ENCODE measurements around the gene KRTAP1-3.
"Not testable (repeated sequence)": the region's sequence is repeated elsewhere in the genome, so short reads cannot be mapped to it uniquely, and the experiment has no call there.

KRTAP1-3 gene

GRCh38 chr17:41034346-41034935 lies at the start of gene KRTAP1-3:
TSS of gene KRTAP1-3 (minus strand) at chr17:41034874. CDS start at chr17:41034821, 53 bp downstream.
- DNase-seq (ENCODE audit: low read depth) = not testable (repeated sequence)

- DNase-seq (ENCODE audit: low read depth) = not testable (repeated sequence)
Observed at GRCh38 chr17:41084100-41084856, 49.6 kb upstream of the KRTAP1-3 start, which contains the start of gene KRTAP4-7. TSS of gene KRTAP4-7 (plus strand) at chr17:41084150. CDS start at chr17:41084207, 57 bp downstream.

- not testable (repeated sequence) for DNase-seq (ENCODE audit: low read depth)
Observed at GRCh38 chr17:41083427-41083826, 48.8 kb upstream of the KRTAP1-3 start.

GRCh38 chr17:41082626-41083025 lies 48.0 kb upstream of the KRTAP1-3 start:
- no peak for DNase-seq (ENCODE audit: low read depth)

- DNase-seq (ENCODE audit: low read depth) = no peak
Observed at GRCh38 chr17:41076788-41077187, 42.1 kb upstream of the KRTAP1-3 start.

- no peak for DNase-seq (ENCODE audit: low read depth)
Observed at GRCh38 chr17:41073676-41074075, 39.0 kb upstream of the KRTAP1-3 start.

- no peak for DNase-seq (ENCODE audit: low read depth)
Observed at GRCh38 chr17:41071606-41072360, 37.1 kb upstream of the KRTAP1-3 start.

GRCh38 chr17:41069031-41069430 lies 34.4 kb upstream of the KRTAP1-3 start:
- no peak for DNase-seq (ENCODE audit: low read depth)

- no peak for DNase-seq (ENCODE audit: low read depth)
Observed at GRCh38 chr17:41067281-41067680, 32.6 kb upstream of the KRTAP1-3 start.

- no peak for DNase-seq (ENCODE audit: low read depth)
Observed at GRCh38 chr17:41065829-41066624, 31.4 kb upstream of the KRTAP1-3 start, which contains the start of gene KRTAP2-4. TSS of gene KRTAP2-4 (minus strand) at chr17:41065879. CDS start at chr17:41065845, 34 bp downstream.

GRCh38 chr17:41065016-41065689 lies 30.5 kb upstream of the KRTAP1-3 start:
- DNase-seq (ENCODE audit: low read depth) = not testable (repeated sequence)

- DNase-seq (ENCODE audit: low read depth) = no peak
Observed at GRCh38 chr17:41064301-41064700, 29.6 kb upstream of the KRTAP1-3 start.

GRCh38 chr17:41063449-41063848 lies 28.8 kb upstream of the KRTAP1-3 start:
- no peak for DNase-seq (ENCODE audit: low read depth)

GRCh38 chr17:41061964-41062363 lies 27.3 kb upstream of the KRTAP1-3 start:
- no peak for DNase-seq (ENCODE audit: low read depth)

GRCh38 chr17:41060052-41060604 lies 25.5 kb upstream of the KRTAP1-3 start, which contains the start of gene KRTAP2-3:
TSS of gene KRTAP2-3 (minus strand) at chr17:41060114. CDS start at chr17:41060050, 64 bp downstream.
- DNase-seq (ENCODE audit: low read depth) = peak; percentile 88

- DNase-seq (ENCODE audit: low read depth) = not testable (repeated sequence)
Observed at GRCh38 chr17:41059276-41060051, 24.8 kb upstream of the KRTAP1-3 start.

- DNase-seq (ENCODE audit: low read depth) = no peak
Observed at GRCh38 chr17:41058741-41059140, 24.1 kb upstream of the KRTAP1-3 start.

- DNase-seq (ENCODE audit: low read depth) = no peak
Observed at GRCh38 chr17:41057547-41057946, 22.9 kb upstream of the KRTAP1-3 start.

GRCh38 chr17:41055130-41055529 lies 20.5 kb upstream of the KRTAP1-3 start, which contains the start of gene KRTAP2-2:
TSS of gene KRTAP2-2 (minus strand) at chr17:41055230. CDS start at chr17:41055211, 19 bp downstream.
- DNase-seq (ENCODE audit: low read depth) = not testable (repeated sequence)

- DNase-seq (ENCODE audit: low read depth) = not testable (repeated sequence)
Observed at GRCh38 chr17:41054556-41054955, 19.9 kb upstream of the KRTAP1-3 start.

Measured in HS-27A (cell line).